Activated CD4-positive, alpha-beta T cell treated with anti-CD3 and anti-CD28 coated beads for 4 hours (primary cell): ENCODE results near the gene TRPM6.
"Not testable (repeated sequence)": the region's sequence is repeated elsewhere in the genome, so short reads cannot be mapped to it uniquely, and the experiment has no call there.

Experiments
- DNase-seq, 2 donors: peaks; one replicate each; pipeline ENCODE4 v3.0.0-alpha.2; 2020

The TRPM6 gene

GRCh38 chr9:74858751-74859414 is 28.8 kb downstream of the TRPM6 start:
- no peak for DNase-seq

GRCh38 chr9:74856989-74857388 is 30.7 kb downstream of the TRPM6 start:
- DNase-seq = no peak

GRCh38 chr9:74855072-74855471 is 32.6 kb downstream of the TRPM6 start:
- DNase-seq = no peak

GRCh38 chr9:74853024-74853423 is 34.7 kb downstream of the TRPM6 start:
- DNase-seq = not testable (repeated sequence)

- no peak for DNase-seq
Observed at GRCh38 chr9:74848153-74848525, 39.6 kb downstream of the TRPM6 start.

GRCh38 chr9:74847478-74848152 is 40.1 kb downstream of the TRPM6 start:
- DNase-seq = no peak

GRCh38 chr9:74846766-74847165 is 41.0 kb downstream of the TRPM6 start:
- no peak for DNase-seq

- no peak for DNase-seq
Observed at GRCh38 chr9:74838351-74838750, 49.4 kb downstream of the TRPM6 start.

GRCh38 chr9:74824654-74825053 is 63.1 kb downstream of the TRPM6 start:
- no peak for DNase-seq

- DNase-seq = no peak
Observed at GRCh38 chr9:74821636-74822035, 66.1 kb downstream of the TRPM6 start.

- no peak for DNase-seq
Observed at GRCh38 chr9:74817816-74818215, 69.9 kb downstream of the TRPM6 start.

- no peak for DNase-seq
Observed at GRCh38 chr9:74817281-74817810, 70.4 kb downstream of the TRPM6 start.

GRCh38 chr9:74810200-74810599 is 77.5 kb downstream of the TRPM6 start:
- no peak for DNase-seq

- DNase-seq = no peak
Observed at GRCh38 chr9:74804018-74804385, 83.7 kb downstream of the TRPM6 start.

GRCh38 chr9:74803376-74804017 is 84.2 kb downstream of the TRPM6 start:
- no peak for DNase-seq

GRCh38 chr9:74800226-74800625 is 87.5 kb downstream of the TRPM6 start:
- DNase-seq = no peak

- no peak for DNase-seq
Observed at GRCh38 chr9:74795803-74796202, 91.9 kb downstream of the TRPM6 start.

- no peak for DNase-seq
Observed at GRCh38 chr9:74795081-74795480, 92.6 kb downstream of the TRPM6 start.

- no peak for DNase-seq
Observed at GRCh38 chr9:74784506-74784905, 103.2 kb downstream of the TRPM6 start.

- no peak for DNase-seq
Observed at GRCh38 chr9:74783408-74783807, 104.3 kb downstream of the TRPM6 start.

- peak; percentile 66 to 72 for DNase-seq
Observed at GRCh38 chr9:74777136-74777879, 110.4 kb downstream of the TRPM6 start.

- no peak for DNase-seq
Observed at GRCh38 chr9:74775396-74775795, 112.3 kb downstream of the TRPM6 start.

- peak; percentile 52 to 68 for DNase-seq
Observed at GRCh38 chr9:74773886-74774479, 113.7 kb downstream of the TRPM6 start.
